Endodermal cell (in vitro differentiated cells): Measurements from ENCODE around the gene CKMT1A. TPM values are rescaled to one million over a fixed set of nuclear protein-coding genes. Genes with fewer than 3 reads are reported as not detected.
A peak's percentile ranks its signal among the peaks of the same experiment; 100 is the strongest.
"Not testable (repeated sequence)": the region's sequence is repeated elsewhere in the genome, so short reads cannot be mapped to it uniquely, and the experiment has no call there.

Experiments
- DNase-seq: peaks from one replicate; pipeline ENCODE4 v3.0.0-alpha.2; 2017
- H3K27ac ChIP-seq: 2 replicates; pipeline ENCODE4 v1.5.1; 2013; ENCODE audit warnings: mild to moderate bottlenecking, low read depth, low read length, moderate library complexity
- H3K27me3 ChIP-seq: 2 replicates; pipeline ENCODE4 v1.6.1; 2013; ENCODE audit warnings: mild to moderate bottlenecking, low read length, moderate library complexity; ENCODE audit not compliant: insufficient read depth, control insufficient read depth, poor library complexity, severe bottlenecking
- H3K36me3 ChIP-seq: 2 replicates; pipeline ENCODE4 v1.7.0; 2013; ENCODE audit warnings: mild to moderate bottlenecking, low read length, moderate library complexity; ENCODE audit not compliant: control insufficient read depth, insufficient read depth
- H3K4me1 ChIP-seq: one replicate; pipeline ENCODE4 v1.7.0; 2013; ENCODE audit warnings: low read length; ENCODE audit not compliant: control insufficient read depth, insufficient read depth
- H3K4me3 ChIP-seq: 2 replicates; pipeline ENCODE4 v1.5.1; 2013; ENCODE audit warnings: mild to moderate bottlenecking, low read length, moderate library complexity
- H3K9ac ChIP-seq: 2 replicates; pipeline ENCODE4 v1.6.1; 2013; ENCODE audit warnings: mild to moderate bottlenecking, low read length, moderate library complexity; ENCODE audit not compliant: poor library complexity, severe bottlenecking; ENCODE audit errors: extremely low read depth
- H3K9me3 ChIP-seq: 2 replicates; pipeline ENCODE4 v1.6.1; 2013; ENCODE audit warnings: mild to moderate bottlenecking, low read length, moderate library complexity; ENCODE audit not compliant: control insufficient read depth
- H3K27ac Mint-ChIP-seq: 2 replicates; pipeline ENCODE4 v1.8.0; 2020; ENCODE audit warnings: mixed read lengths
- H3K27me3 Mint-ChIP-seq: 2 replicates; pipeline ENCODE4 v1.8.0; 2021; ENCODE audit warnings: mild to moderate bottlenecking, mixed read lengths; ENCODE audit not compliant: insufficient read depth
- H3K36me3 Mint-ChIP-seq: 2 replicates; pipeline ENCODE4 v1.8.0; 2020; ENCODE audit warnings: low read depth, mixed read lengths
- H3K4me1 Mint-ChIP-seq: 2 replicates; pipeline ENCODE4 v1.8.0; 2020; ENCODE audit warnings: mixed read lengths
- H3K4me3 Mint-ChIP-seq: 2 replicates; pipeline ENCODE4 v1.8.0; 2020; ENCODE audit warnings: mild to moderate bottlenecking, moderate library complexity, mixed read lengths
- H3K9me3 Mint-ChIP-seq: 2 replicates; pipeline ENCODE4 v1.8.0; 2020; ENCODE audit warnings: mild to moderate bottlenecking, mixed read lengths
- CTCF ChIP-seq: fragments of 200-600 bp; sonication (generic); conservative IDR thresholded peaks from 2 replicates; pipeline ENCODE4 v1.5.0; 2021; ENCODE audit warnings: antibody characterized with exemption, mild to moderate bottlenecking
- WGBS, 2 experiments: methylation state at CpG; one replicate each; pipeline versions ENCODE4 v1.1.5 to v1.1.7; 2013; ENCODE audit warnings: missing lambda C conversion rate in 2 of 2, mixed read lengths in 1 of 2; ENCODE audit not compliant: insufficient coverage in 1 of 2, insufficient read length in 1 of 2; 5-methylcytosine and 5-hydroxymethylcytosine counted together
- total RNA-seq, 2 donors: library from RNA; stranded (reverse); fragmentation: NEBNext Ultra II Directional in 1 of 2; extraction: Animal tissue kit (Norgen Biotek cat#: 25700) in 1 of 2; gene quantifications; 2 replicates in 1 of 2; 3 replicates in 1 of 2; pipeline ENCODE4 v1.2.1, GENCODE V29; 2021

CKMT1A gene
- total RNA-seq, 2 donors from 2014 or later, result 0.55 to 4.4 TPM

- Mint-ChIP-seq H3K4me3 (peak within 1 kb of the TSS; percentile 89), H3K36me3 (peaks cover 21% of the 10 kb centered on the region), H3K27ac (peak within 1 kb of the TSS; percentile 98)
- Histone ChIP-seq H3K36me3 (peaks cover 16% of the 10 kb centered on the region), H3K4me3 (peak within 1 kb of the TSS; percentile 99), H3K9ac (peak within 1 kb of the TSS; percentile 90), H3K27ac (peak within 1 kb of the TSS; percentile 91)
- 0% methylated on average over 2 to 84 of the region's 84 CpGs for WGBS, 2 experiments
- not testable (repeated sequence) for H3K4me1 ChIP-seq, H3K27me3 ChIP-seq, H3K27me3 Mint-ChIP-seq, H3K4me1 Mint-ChIP-seq, H3K9me3 Mint-ChIP-seq, H3K9me3 ChIP-seq
- peak; percentile 40 for TF ChIP-seq CTCF
- peak; percentile 99 for DNase-seq
These were observed 52.7 kb downstream of the CKMT1A start, which contains the start of gene PDIA3 for GRCh38 chr15:43746245-43746902. Gene PDIA3, plus strand, starts transcription at chr15:43746438. Its CDS starts 102 bp downstream, at chr15:43746540.

- peaks cover 22% of the 10 kb centered on the region for H3K36me3 ChIP-seq
- not testable (repeated sequence) for H3K9me3 Mint-ChIP-seq, H3K27me3 ChIP-seq, DNase-seq, H3K4me1 ChIP-seq, H3K9me3 ChIP-seq, H3K27me3 Mint-ChIP-seq
- 0% methylated on average over 2 to 12 of the region's 12 CpGs for WGBS, 2 experiments
- H3K4me3 ChIP-seq, result peak overlapping the region; percentile 99
- Mint-ChIP-seq H3K4me1 (peaks cover 14% of the 10 kb centered on the region), H3K4me3 (peak overlapping the region; percentile 89), H3K27ac (peak overlapping the region; percentile 98), H3K36me3 (peaks cover 17% of the 10 kb centered on the region)
- peak overlapping the region; percentile 91 for H3K27ac ChIP-seq
- peak overlapping the region; percentile 90 for H3K9ac ChIP-seq
These were observed 53.2 kb downstream of the CKMT1A start for GRCh38 chr15:43746903-43747309.

- Mint-ChIP-seq H3K4me1 (peaks cover 18% of the 10 kb centered on the region), H3K36me3 (peaks cover 19% of the 10 kb centered on the region), H3K9me3 (no peaks in the 10 kb centered on the region), H3K27ac (no peak overlapping the region), H3K27me3 (no peaks in the 10 kb centered on the region), H3K4me3 (peak overlapping the region; percentile 89)
- no peak overlapping the region for H3K27ac ChIP-seq
- DNase-seq, result no peak
- WGBS, 2 experiments, result 89% methylated on average over 2 of the region's 3 CpGs; no CpG with 5 or more reads in 1 of the 2 experiments
- no peaks in the 10 kb centered on the region for H3K9me3 ChIP-seq
- peaks cover 36% of the 10 kb centered on the region for H3K36me3 ChIP-seq
- H3K4me3 ChIP-seq, result peak overlapping the region; percentile 99
- H3K27me3 ChIP-seq, result no peaks in the 10 kb centered on the region
- no peak overlapping the region for H3K9ac ChIP-seq
- H3K4me1 ChIP-seq, result no peaks in the 10 kb centered on the region
- TF ChIP-seq CTCF, result no peak
These were observed 54.7 kb downstream of the CKMT1A start for GRCh38 chr15:43748376-43748775.

Other genes starting within 250 kb of the CKMT1A start
- 100 to 1,000 TPM in 1 of 2 donors, 10 to 100 TPM in 1; 85.4 to 114 TPM for gene TP53BP1, start 200.7 kb upstream of the CKMT1A start, total RNA-seq
- gene MAP1A, start 176.3 kb upstream of the CKMT1A start, total RNA-seq, result 1 to 10 TPM in 1 of 2 donors, under 1 TPM in 1; 0.66 to 1.1 TPM
- gene PPIP5K1, start 103.7 kb upstream of the CKMT1A start, total RNA-seq, result 10 to 100 TPM in 1 of 2 donors, 1 to 10 TPM in 1; 3.3 to 16.0 TPM
- gene CKMT1B, start 99.8 kb upstream of the CKMT1A start, total RNA-seq, result 1 to 10 TPM in 1 of 2 donors, under 1 TPM in 1; 0.58 to 4.0 TPM
- under 1 TPM in 1 of 2 donors, not detected in 1; 0.62 TPM for gene STRC, start 75.1 kb upstream of the CKMT1A start, total RNA-seq
- gene CATSPER2, start 45.0 kb upstream of the CKMT1A start, total RNA-seq, result 1 to 10 TPM; 1.2 to 1.5 TPM
- gene PDIA3, start 52.6 kb downstream of the CKMT1A start, total RNA-seq, result 100 to 1,000 TPM; 578 to 589 TPM
- gene ELL3, start 83.1 kb downstream of the CKMT1A start, total RNA-seq, result 1 to 10 TPM; 1.3 to 2.4 TPM
- gene SERF2, start 98.5 kb downstream of the CKMT1A start, total RNA-seq, result 100 to 1,000 TPM; 613 to 648 TPM
- under 1 TPM in 1 of 2 donors, not detected in 1; 0.18 TPM for gene SERINC4, start 106.4 kb downstream of the CKMT1A start, total RNA-seq
- 10 to 100 TPM; 11.3 to 18.5 TPM for gene HYPK, start 106.7 kb downstream of the CKMT1A start, total RNA-seq
- 10 to 100 TPM; 35.3 to 48.5 TPM for gene MFAP1, start 130.8 kb downstream of the CKMT1A start, total RNA-seq
- 10 to 100 TPM; 22.6 to 34.4 TPM for gene WDR76, start 133.1 kb downstream of the CKMT1A start, total RNA-seq